Activated T-helper 2 cell treated with anti-CD3 and anti-CD28 coated beads, Interferon-gamma antibody, Interleukin-2, Interleukin-4, amounts not matched to agents 10 μg/mL and 5 μg/mL and 100 μg/mL, durations not matched to agents 14 hours and 24 hours and 36 hours (primary cell): Measurements from ENCODE around the gene PLCH2. TPM values are rescaled to one million over a fixed set of nuclear protein-coding genes. Genes with fewer than 3 reads are reported as not detected.
A peak's percentile ranks its signal among the peaks of the same experiment; 100 is the strongest.

ENCODE experiments used
- DNase-seq: peaks from one replicate; pipeline ENCODE4 v3.0.0; 2021; ENCODE audit warnings: low spot score
- H3K27ac Mint-ChIP-seq: one replicate; pipeline ENCODE4 v1.8.0; 2021; ENCODE audit warnings: mixed read lengths
- H3K27me3 Mint-ChIP-seq: one replicate; pipeline ENCODE4 v1.8.0; 2021; ENCODE audit warnings: low read depth, mixed read lengths
- H3K36me3 Mint-ChIP-seq: one replicate; pipeline ENCODE4 v1.8.0; 2021; ENCODE audit warnings: low read depth, mixed read lengths
- H3K4me1 Mint-ChIP-seq: one replicate; pipeline ENCODE4 v1.8.0; 2021; ENCODE audit warnings: low read depth, mixed read lengths
- H3K4me3 Mint-ChIP-seq: one replicate; pipeline ENCODE4 v1.8.0; 2021; ENCODE audit warnings: low read depth, mild to moderate bottlenecking, moderate library complexity, mixed read lengths
- H3K9me3 Mint-ChIP-seq: one replicate; pipeline ENCODE4 v1.8.0; 2021; ENCODE audit warnings: mixed read lengths
- intact Hi-C: fragments of 100-400 bp; cut with micrococcal nuclease; formaldehyde crosslinking; loops from one replicate; pipeline ENCODE4 v1.15.1; 2023
- total RNA-seq: library from RNA; stranded (reverse); gene quantifications from 2 replicates; pipeline ENCODE4 v1.2.3, GENCODE V29; 2022

PLCH2 gene
- total RNA-seq, 1 donor from 2014 or later: 2.6 TPM

DNA sequence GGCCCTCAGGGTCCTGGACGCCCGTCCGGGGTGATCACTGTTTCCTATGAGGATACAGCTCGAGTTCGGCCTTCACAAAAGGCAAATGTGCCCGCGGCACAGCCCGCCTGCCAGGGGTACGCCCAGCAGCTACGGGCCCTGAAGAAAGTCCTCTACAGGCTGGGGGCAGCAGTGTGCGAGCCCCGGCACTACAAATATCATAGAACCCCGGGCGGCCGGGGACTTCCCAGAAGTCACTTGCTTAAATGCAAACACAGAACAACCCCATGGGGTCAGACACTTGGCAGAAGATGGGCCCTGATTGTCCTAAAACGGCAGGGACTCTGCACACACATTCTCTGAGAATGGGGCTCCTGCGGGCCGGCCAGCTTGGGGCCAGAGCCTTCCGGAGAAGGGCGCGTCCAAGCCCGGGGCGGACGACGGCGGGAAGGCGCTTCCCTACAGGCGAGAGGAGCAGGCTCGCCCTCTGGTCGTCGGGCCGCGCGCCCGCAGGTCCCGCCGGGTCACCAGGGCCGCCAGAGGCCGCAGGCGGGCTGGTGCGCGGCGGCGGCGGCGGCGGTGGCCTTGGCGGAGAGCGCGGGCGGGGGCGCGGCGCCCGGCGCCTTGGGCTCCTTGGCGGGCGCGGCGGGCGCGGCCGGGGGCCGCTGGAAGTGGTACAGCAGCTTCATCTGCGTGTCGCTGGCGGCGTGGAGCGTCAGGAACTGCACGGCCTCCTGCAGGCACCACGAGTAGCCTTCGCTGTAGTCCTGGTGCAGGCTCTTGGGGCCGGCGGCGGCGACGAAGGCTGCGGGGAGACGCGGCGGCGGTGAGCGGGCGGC is 53.1 kb downstream of the PLCH2 start:
- no peak for DNase-seq
- peaks cover 36% of the 10 kb centered on the region for H3K27me3 Mint-ChIP-seq
- H3K4me1 Mint-ChIP-seq: peaks cover 15% of the 10 kb centered on the region
- H3K36me3 Mint-ChIP-seq: peaks cover 3% of the 10 kb centered on the region
- intact Hi-C loops: loop anchor here (5.0 to 10.0 kb wide), 2 partner anchors 214 to 397 kb away; no protein-coding TSS in a partner anchor
- no peaks in the 10 kb centered on the region for H3K9me3 Mint-ChIP-seq
- H3K27ac Mint-ChIP-seq: no peak overlapping the region
- H3K4me3 Mint-ChIP-seq: peak overlapping the region; percentile 49

DNA sequence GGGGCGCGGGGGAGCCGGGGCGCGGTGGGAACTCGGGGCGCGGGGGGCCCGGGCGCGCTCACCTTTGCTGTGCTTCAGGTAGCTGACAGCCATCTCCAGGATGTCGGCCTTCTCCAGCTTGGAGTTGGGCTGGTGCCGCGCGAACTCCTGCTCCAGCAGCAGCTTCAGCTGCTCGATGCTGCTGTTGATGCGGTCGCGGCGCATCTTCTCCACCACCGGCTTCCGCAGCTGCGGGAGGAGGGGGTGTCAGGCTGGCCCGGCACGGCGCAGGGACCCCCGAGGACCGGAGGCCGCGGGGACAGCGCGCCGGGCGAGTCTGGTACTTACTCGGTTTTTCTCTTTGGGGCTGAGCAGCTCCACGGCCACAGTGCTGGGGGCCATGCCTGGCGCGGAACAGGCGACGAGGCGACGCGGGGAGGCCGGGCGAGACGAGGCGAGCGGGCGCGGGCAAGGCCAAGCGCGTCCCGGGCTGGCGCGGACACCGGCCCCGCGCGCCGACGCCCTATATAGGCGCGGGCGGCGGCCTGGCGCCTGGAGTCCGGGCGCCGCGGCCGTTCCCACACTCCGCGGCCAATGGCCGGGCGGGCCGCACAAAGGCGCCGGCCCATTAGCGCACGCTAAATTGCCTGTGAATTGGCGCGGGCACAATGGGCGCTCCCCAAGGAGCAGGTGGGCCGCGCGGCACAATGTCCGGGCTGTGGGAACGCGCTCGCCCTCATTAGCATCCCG is 53.9 kb downstream of the PLCH2 start, which contains the start of gene HES5:
Gene HES5 (minus strand): TSS at position 480 of the 729 bp plus-strand sequence. CDS start 99 bp downstream, at position 381.
- Mint-ChIP-seq H3K4me1 (peaks cover 8% of the 10 kb centered on the region), H3K27ac (no peak within 1 kb of the TSS), H3K36me3 (peaks cover 3% of the 10 kb centered on the region), H3K4me3 (peak within 1 kb of the TSS; percentile 49), H3K27me3 (peaks cover 39% of the 10 kb centered on the region), H3K9me3 (no peaks in the 10 kb centered on the region)
- intact Hi-C loops: loop anchor here (5.0 to 10.0 kb wide), 2 partner anchors 215 to 398 kb away; no protein-coding TSS in a partner anchor
- no peak for DNase-seq

DNA sequence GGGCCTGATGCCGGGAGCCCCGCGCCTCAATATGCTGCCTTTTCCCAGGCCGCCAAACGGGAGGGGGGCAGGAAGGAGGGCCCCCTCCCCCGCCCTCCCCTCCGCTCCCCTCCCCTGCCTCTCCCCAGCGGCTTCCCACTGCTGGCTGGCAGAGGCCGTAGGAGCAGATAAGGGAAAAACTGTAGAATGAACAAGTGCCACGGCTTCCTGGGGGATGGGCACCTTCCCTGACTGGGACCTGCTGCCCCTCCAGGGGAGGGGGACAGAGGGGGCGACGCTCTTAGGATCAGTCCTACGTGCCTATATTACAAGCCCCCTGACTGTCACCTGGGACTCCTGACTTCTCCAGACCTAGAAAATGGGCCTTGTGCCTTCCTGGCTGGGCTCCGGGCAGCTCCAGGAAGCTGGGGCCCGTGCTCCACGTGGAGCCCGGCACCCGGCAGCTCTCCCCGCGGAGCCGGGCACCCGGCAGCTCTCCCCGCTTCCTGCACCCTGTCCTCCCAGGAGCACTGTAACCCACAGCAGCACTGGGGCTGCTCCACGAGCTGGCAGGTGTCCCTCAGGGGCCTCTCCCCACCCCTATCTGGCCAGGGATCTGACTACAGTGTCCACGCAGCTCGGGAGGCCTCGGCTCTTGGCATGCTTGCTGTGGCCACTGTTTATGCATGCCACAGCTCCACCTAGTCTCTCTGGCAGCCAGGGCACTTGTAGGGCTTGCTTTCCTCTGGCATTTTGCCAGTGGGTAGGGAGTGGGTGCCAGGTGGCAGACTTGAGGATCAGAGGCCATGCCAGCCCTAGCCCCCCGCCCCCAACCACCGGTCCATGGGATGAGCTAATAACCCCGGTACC is 54.6 kb downstream of the PLCH2 start:
- H3K9me3 Mint-ChIP-seq: no peaks in the 10 kb centered on the region
- intact Hi-C loops: no loop called here
- H3K27ac Mint-ChIP-seq: no peak overlapping the region
- H3K4me1 Mint-ChIP-seq: peaks cover 5% of the 10 kb centered on the region
- no peaks in the 10 kb centered on the region for H3K36me3 Mint-ChIP-seq
- peaks cover 43% of the 10 kb centered on the region for H3K27me3 Mint-ChIP-seq
- no peak overlapping the region for H3K4me3 Mint-ChIP-seq
- no peak for DNase-seq

DNA sequence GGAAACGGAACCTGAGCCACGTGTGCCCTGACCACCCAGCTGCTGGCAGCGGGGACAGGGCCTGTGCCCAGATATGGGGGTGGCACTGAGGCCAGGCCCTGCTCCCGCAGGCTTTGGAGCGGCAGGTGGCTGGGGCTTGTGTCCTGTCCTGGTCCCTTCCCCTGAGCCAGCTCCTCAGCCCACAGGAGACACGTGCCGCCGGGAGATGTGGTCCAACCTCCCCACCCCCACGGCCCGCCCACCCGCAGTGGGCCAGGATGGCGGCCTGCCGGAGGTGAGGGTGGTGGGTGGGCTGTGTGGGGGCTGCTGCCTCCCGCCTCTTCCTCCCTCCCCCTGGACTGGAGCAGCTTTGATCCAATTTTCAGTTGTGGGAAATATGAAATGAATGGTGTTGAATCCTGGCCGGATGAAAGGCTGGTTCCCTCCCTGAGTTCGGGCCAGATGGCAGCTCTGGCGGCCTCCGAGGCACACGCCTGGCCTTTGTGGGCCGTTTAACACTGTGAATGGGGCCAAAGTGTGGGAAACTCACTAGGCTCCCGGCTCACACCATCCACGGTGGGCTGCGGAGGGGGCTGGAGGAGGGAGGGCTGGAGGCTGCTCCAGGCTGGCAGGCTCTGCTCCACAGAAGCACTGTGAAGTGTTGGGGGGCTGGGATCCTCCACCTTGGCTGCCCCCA is 56.5 kb downstream of the PLCH2 start:
- H3K27me3 Mint-ChIP-seq: peaks cover 40% of the 10 kb centered on the region
- no peaks in the 10 kb centered on the region for H3K36me3 Mint-ChIP-seq
- no peak for DNase-seq
- H3K4me3 Mint-ChIP-seq: no peak overlapping the region
- no peaks in the 10 kb centered on the region for H3K4me1 Mint-ChIP-seq
- H3K27ac Mint-ChIP-seq: no peak overlapping the region
- no peaks in the 10 kb centered on the region for H3K9me3 Mint-ChIP-seq
- intact Hi-C loops: no loop called here

DNA sequence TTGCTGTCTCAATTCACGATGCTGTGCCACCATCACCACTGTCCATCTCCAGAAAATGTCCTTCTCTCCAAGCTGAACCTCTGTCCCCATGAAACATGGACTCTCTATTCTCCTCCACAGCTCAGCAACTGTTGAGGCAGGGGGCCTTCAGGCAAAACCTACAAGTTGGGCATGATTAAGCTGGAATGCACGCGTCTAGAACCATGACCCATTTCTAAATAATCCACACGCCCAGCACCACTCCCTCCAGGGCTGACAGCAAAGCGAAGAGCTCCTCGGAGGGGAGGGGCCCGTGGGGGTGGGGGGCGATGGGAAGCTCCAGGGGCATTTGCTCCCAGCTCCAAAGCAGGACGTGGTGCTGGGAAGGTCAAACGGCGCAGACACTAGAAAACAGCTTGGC is 57.3 kb downstream of the PLCH2 start:
- no peaks in the 10 kb centered on the region for H3K4me1 Mint-ChIP-seq
- DNase-seq: no peak
- H3K27ac Mint-ChIP-seq: no peak overlapping the region
- H3K27me3 Mint-ChIP-seq: peaks cover 40% of the 10 kb centered on the region
- no peaks in the 10 kb centered on the region for H3K9me3 Mint-ChIP-seq
- intact Hi-C loops: no loop called here
- H3K36me3 Mint-ChIP-seq: no peaks in the 10 kb centered on the region
- H3K4me3 Mint-ChIP-seq: no peak overlapping the region

DNA sequence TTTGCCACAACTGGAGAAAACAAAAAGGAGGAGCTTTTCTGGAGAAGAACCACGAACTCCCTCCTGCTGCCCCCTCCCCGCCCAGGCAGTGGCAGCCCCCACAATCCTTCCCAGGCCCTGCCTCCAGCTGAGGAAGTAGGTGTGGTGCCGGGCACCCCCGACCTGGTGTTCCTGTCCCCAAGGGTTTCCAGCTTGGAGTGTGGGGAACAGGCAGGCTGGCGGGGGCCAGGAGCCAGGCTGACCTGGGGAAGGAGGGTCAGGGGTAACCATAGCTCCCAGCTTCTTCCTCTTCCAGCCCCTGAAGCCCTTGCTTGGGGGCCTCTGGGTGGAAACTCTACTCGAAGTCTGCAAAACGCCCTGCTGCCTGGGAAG is 58.2 kb downstream of the PLCH2 start:
- Mint-ChIP-seq H3K4me1 (no peaks in the 10 kb centered on the region), H3K27me3 (peaks cover 36% of the 10 kb centered on the region), H3K36me3 (no peaks in the 10 kb centered on the region), H3K27ac (no peak overlapping the region), H3K9me3 (no peaks in the 10 kb centered on the region), H3K4me3 (no peak overlapping the region)
- intact Hi-C loops: no loop called here
- no peak for DNase-seq

DNA sequence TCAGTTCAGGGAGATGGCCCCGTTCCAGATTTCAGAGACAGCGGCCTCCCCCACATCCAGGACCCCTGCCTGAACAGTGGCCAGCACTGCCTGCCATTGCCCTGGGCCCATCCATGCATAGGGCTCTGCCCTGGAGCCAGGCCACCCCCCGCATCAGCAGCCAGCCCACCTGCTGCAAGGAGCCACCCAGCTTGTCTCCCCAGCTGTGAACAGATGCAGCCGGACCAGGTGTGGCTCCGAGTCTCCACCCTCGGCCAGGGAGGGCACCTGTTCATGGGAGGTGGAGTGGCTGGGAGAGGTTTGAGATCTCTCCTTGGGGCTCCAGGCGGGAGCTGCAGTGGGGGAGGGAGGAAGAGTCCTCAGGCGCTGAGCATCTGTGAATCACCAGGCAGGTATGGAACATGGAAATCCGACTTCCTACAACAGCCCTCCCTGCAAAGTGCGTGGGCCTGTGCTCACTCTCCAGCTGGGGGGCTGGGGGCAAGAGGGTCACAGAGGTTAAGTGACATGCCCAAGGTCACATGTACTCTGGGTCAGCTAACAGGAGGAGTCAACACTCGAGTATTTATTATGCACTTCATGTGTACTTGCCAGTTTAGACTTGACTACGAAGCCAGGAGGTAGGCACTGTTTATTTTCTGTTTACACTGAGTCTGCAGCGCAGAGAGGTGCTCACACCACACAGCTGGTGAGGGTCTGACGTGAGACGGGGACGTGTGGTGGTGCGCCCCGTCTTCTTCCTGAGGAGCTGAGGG is 58.8 kb downstream of the PLCH2 start:
- intact Hi-C loops: no loop called here
- peaks cover 36% of the 10 kb centered on the region for H3K27me3 Mint-ChIP-seq
- no peaks in the 10 kb centered on the region for H3K9me3 Mint-ChIP-seq
- no peaks in the 10 kb centered on the region for H3K36me3 Mint-ChIP-seq
- no peak overlapping the region for H3K27ac Mint-ChIP-seq
- H3K4me3 Mint-ChIP-seq: no peak overlapping the region
- H3K4me1 Mint-ChIP-seq: no peaks in the 10 kb centered on the region
- no peak for DNase-seq

DNA sequence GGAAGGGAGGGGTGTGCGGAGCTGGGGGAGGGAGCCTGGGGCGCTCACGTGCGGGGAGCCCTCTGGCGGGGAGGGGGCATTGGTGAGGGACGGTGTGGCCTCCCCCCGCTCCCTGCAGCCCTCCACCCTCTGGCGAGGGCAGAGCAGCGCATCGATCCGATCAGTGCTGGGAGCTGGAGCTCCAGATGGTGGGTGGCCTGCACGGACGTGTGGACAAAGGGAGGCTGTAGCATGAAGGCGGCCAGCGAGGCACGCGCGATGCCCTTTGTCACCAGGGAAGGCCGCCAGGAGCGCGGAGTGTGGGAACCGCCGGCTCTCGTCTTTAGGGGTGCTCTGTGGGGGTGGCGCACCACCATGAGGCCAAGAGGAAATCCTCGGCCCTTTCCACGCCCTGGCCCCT is 59.4 kb downstream of the PLCH2 start:
- Mint-ChIP-seq H3K4me1 (no peaks in the 10 kb centered on the region), H3K4me3 (no peak overlapping the region), H3K27me3 (peaks cover 36% of the 10 kb centered on the region), H3K9me3 (no peaks in the 10 kb centered on the region), H3K36me3 (no peaks in the 10 kb centered on the region), H3K27ac (no peak overlapping the region)
- no peak for DNase-seq
- intact Hi-C loops: no loop called here

DNA sequence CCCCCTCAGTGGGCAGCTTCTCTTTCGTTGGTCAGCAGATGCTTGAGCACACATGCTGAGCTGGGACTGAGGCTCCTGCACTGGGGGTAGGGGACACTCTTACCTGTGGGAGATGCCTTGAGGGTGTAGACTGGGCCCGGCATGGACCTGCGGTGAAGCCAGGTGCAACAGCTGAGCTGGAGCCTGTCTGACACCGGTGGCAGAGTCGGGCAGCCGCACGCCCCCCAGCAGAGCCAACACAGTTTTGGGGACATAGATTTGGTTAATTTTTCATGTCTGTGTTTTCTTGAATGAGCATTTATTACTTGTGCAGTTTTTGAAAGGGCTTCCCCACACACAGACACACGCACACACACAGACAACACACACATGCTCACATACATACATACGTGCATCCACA is 59.9 kb downstream of the PLCH2 start:
- H3K27me3 Mint-ChIP-seq: peaks cover 31% of the 10 kb centered on the region

DNA sequence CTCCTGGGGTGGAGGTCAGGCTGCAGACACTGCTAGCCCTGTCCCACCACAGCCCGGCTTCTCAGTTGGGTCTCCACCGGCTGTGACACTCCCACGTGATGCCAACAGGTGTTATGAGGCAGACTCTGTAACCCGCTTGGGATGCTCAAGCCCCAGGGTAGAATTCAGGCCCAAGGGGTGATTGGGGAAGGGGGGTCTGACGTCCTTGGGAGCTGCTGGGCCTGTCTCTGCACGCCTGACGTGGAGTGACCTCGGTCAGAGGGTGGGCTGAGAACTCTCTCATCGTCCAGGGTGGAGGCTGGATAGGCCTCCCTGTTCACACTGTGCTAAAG is 61.7 kb downstream of the PLCH2 start:
- H3K27me3 Mint-ChIP-seq: peaks cover 28% of the 10 kb centered on the region
- no peak overlapping the region for H3K4me3 Mint-ChIP-seq
- no peaks in the 10 kb centered on the region for H3K36me3 Mint-ChIP-seq
- no peaks in the 10 kb centered on the region for H3K4me1 Mint-ChIP-seq
- intact Hi-C loops: no loop called here
- H3K27ac Mint-ChIP-seq: no peak overlapping the region
- no peaks in the 10 kb centered on the region for H3K9me3 Mint-ChIP-seq
- no peak for DNase-seq

More for the DNA sequence above, 59.9 kb downstream of the PLCH2 start:
- Mint-ChIP-seq H3K27ac (no peak overlapping the region), H3K4me3 (no peak overlapping the region), H3K9me3 (no peaks in the 10 kb centered on the region), H3K36me3 (no peaks in the 10 kb centered on the region), H3K4me1 (no peaks in the 10 kb centered on the region)
- no peak for DNase-seq
- intact Hi-C loops: no loop called here

DNA sequence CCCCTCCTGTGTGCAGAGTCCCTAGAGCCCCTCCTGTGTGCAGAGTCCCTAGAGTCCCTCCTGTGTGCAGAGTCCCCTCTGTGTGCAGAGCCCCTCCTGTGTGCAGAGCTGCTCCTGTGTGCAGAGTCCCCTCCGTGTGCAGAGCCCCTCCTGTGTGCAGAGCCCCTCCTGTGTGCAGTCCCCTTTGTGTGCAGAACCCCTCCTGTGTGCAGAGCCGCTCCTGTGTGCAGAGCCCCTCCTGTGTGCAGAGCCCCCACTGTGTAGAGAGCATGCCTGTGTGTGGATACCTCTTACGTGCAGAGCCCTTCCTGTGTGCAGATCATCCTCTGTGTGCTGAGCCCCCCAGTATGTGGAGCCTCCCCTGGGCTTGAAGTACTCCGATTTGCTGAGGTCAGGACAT is 62.3 kb downstream of the PLCH2 start:
- Mint-ChIP-seq H3K4me3 (no peak overlapping the region), H3K9me3 (no peaks in the 10 kb centered on the region), H3K4me1 (no peaks in the 10 kb centered on the region), H3K27me3 (peaks cover 25% of the 10 kb centered on the region), H3K36me3 (no peaks in the 10 kb centered on the region), H3K27ac (no peak overlapping the region)
- DNase-seq: no peak
- intact Hi-C loops: no loop called here

DNA sequence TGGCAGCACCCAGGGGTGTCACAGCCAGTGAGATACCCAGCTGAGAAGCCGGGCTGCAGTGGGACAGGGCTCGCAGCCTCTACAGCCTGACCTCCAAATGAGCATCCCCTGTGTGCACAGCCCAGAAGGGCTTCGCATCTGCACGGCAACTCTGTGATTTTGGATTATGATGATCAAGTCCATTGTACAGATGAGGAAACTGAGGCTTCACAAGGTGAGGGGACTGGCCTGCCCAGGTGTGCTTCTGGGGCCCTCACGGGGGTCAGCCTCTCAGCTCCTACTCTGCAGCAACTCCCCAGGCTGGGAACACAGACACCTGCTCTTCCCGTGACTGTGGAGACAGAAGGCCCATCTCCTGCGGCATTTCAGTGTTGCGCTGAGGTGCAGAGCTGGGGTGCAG is 62.8 kb downstream of the PLCH2 start:
- DNase-seq: no peak
- Mint-ChIP-seq H3K4me3 (no peak overlapping the region), H3K27me3 (peaks cover 21% of the 10 kb centered on the region), H3K4me1 (no peaks in the 10 kb centered on the region), H3K27ac (no peak overlapping the region), H3K9me3 (no peaks in the 10 kb centered on the region), H3K36me3 (no peaks in the 10 kb centered on the region)
- intact Hi-C loops: no loop called here
